HCT116 (cell line): Measurements from ENCODE around the gene DAAM2. TPM values are rescaled to one million over a fixed set of nuclear protein-coding genes. Genes with fewer than 3 reads are reported as not detected.

Experiments
- ATAC-seq: fragments of 200-7000 bp; cut with Tn5 transposase; 2 replicates; pipeline ENCODE4 v1.9.1; 2020; ENCODE audit warnings: mild to moderate bottlenecking, moderate library complexity
- BruUV-seq: library from RNA; stranded (reverse); fragments of 400-500 nt; replicated peaks from 2 replicates; lab custom pipeline; 2021; lab: Mats Ljungman, UMichigan
- CTCF ChIA-PET: fragments of 300-600 bp; sonication (Branson Sonifier 250); formaldehyde crosslinking; loops from one replicate; lab custom pipeline; 2021; ENCODE audit warnings: antibody characterized with exemption; lab: Charles Lee
- POLR2A ChIA-PET: fragments of 300-600, 350-600 bp; sonication (Branson Sonifier 250); formaldehyde crosslinking; loops from one replicate; lab custom pipeline; 2021; ENCODE audit warnings: antibody characterized with exemption; lab: Charles Lee
- RAD21 ChIA-PET, 2 experiments: fragments of 300-600 bp; sonication (Branson Sonifier 250); formaldehyde crosslinking; loops; one replicate each; lab custom pipeline; 2023; ENCODE audit warnings: low total read pairs in 2 of 2; ENCODE audit not compliant: uncharacterized antibody in 2 of 2, unreplicated experiment in 2 of 2, low non-redundant PET in 1 of 2; lab: Charles Lee
- DNase-seq: peaks from one replicate; pipeline ENCODE4 v3.0.0-alpha.2; 2010; ENCODE audit warnings: low read depth, low spot score
- H2AFZ ChIP-seq: fragments of 200-600 bp; shearing (Covaris generic), sonication (generic); 2 replicates; pipeline ENCODE4 v1.6.1; 2017; ENCODE audit warnings: low read depth, mixed run types, mixed read lengths, antibody characterized with exemption, low read length; ENCODE audit not compliant: poor library complexity, severe bottlenecking
- H3K27ac ChIP-seq: 2 replicates; pipeline ENCODE4 v1.5.1; 2012; ENCODE audit warnings: low read depth, low read length
- H3K27me3 ChIP-seq: fragments of 200-600 bp; sonication (generic); 2 replicates; pipeline ENCODE4 v1.6.1; 2016; ENCODE audit warnings: mixed run types, low read length, mixed read lengths; ENCODE audit not compliant: insufficient read depth
- H3K36me3 ChIP-seq, 2 experiments: fragments of 200-500 bp in 1 of 2; fragments of 200-600 bp in 1 of 2; sonication (Bioruptor generic) in 1 of 2; sonication (generic) in 1 of 2; 2 replicates each; pipeline versions ENCODE4 v1.5.1 to v1.6.1; 2014 to 2016; ENCODE audit warnings: low read length in 2 of 2, inconsistent platforms in 1 of 2, mixed read lengths in 1 of 2, mixed run types in 1 of 2; ENCODE audit not compliant: insufficient read depth in 2 of 2, control insufficient read depth in 1 of 2
- H3K4me1 ChIP-seq, 2 experiments: fragments of 200-600 bp in 1 of 2; sonication (generic) in 1 of 2; 2 replicates each; pipeline versions ENCODE4 v1.5.1 to v1.6.1; 2012 to 2017; ENCODE audit warnings: low read length in 2 of 2, inconsistent platforms in 1 of 2, mild to moderate bottlenecking in 1 of 2, mixed read lengths in 1 of 2, mixed run types in 1 of 2, moderate library complexity in 1 of 2; ENCODE audit not compliant: insufficient read depth in 2 of 2, control insufficient read depth in 1 of 2
- H3K4me2 ChIP-seq: fragments of 200-600 bp; sonication (generic); 2 replicates; pipeline ENCODE4 v1.6.1; 2017; ENCODE audit warnings: mixed run types, low read length, mixed read lengths
- H3K4me3 ChIP-seq, 2 experiments: fragments of 200-600 bp in 1 of 2; sonication (generic) in 1 of 2; replicated peaks in 1 of 2; 2 replicates each; pipeline ENCODE4 v1.5.1; 2011 to 2016; ENCODE audit warnings: low read length in 2 of 2, control low read depth in 1 of 2, low read depth in 1 of 2, mild to moderate bottlenecking in 1 of 2, mixed read lengths in 1 of 2, mixed run types in 1 of 2
- H3K79me2 ChIP-seq: fragments of 200-600 bp; sonication (generic); 2 replicates; pipeline ENCODE4 v1.6.1; 2017; ENCODE audit warnings: mild to moderate bottlenecking, mixed run types, low read length, moderate library complexity, mixed read lengths; ENCODE audit not compliant: insufficient read depth
- H3K9ac ChIP-seq: fragments of 200-600 bp; sonication (generic); 2 replicates; pipeline ENCODE4 v1.6.1; 2016; ENCODE audit warnings: low read length, mixed read lengths
- H3K9me2 ChIP-seq: fragments of 200-600 bp; sonication (generic), shearing (Covaris generic); 2 replicates; pipeline ENCODE4 v1.6.1; 2017; ENCODE audit warnings: mixed run types, mild to moderate bottlenecking, moderate library complexity; ENCODE audit not compliant: insufficient read depth
- H3K9me3 ChIP-seq, 2 experiments: fragments of 200-500 bp in 1 of 2; fragments of 200-600 bp in 1 of 2; sonication (Bioruptor generic) in 1 of 2; sonication (generic) in 1 of 2; 2 replicates each; pipeline ENCODE4 v1.6.1; 2014 to 2017; ENCODE audit warnings: low read length in 2 of 2, mixed read lengths in 2 of 2, inconsistent platforms in 1 of 2, low read depth in 1 of 2, mild to moderate bottlenecking in 1 of 2, mixed run types in 1 of 2, moderate library complexity in 1 of 2; ENCODE audit not compliant: control insufficient read depth in 1 of 2, insufficient read depth in 1 of 2
- H4K20me1 ChIP-seq: fragments of 200-600 bp; sonication (generic), shearing (Covaris generic); 2 replicates; pipeline ENCODE4 v1.6.1; 2017; ENCODE audit warnings: mixed run types, mild to moderate bottlenecking, moderate library complexity; ENCODE audit not compliant: insufficient read depth
- ATF3 ChIP-seq: IDR thresholded peaks from 2 replicates; pipeline ENCODE4 v1.6.1; 2012
- CBX3 ChIP-seq: IDR thresholded peaks from 2 replicates; pipeline ENCODE4 v1.6.1; 2012; ENCODE audit warnings: low read depth
- CTCF ChIP-seq, 3 experiments: fragments of 200-600 bp in 1 of 3; sonication (generic) in 1 of 3; IDR thresholded peaks in 2 of 3; conservative IDR thresholded peaks in 1 of 3; 2 replicates each; pipeline ENCODE4 v1.5.1; 2012 to 2017; ENCODE audit warnings: low read depth in 2 of 3, low read length in 2 of 3, antibody characterized with exemption in 1 of 3, borderline replicate concordance in 1 of 3, control low read depth in 1 of 3, mild to moderate bottlenecking in 1 of 3, mixed read lengths in 1 of 3, mixed run types in 1 of 3, moderate library complexity in 1 of 3; ENCODE audit not compliant: insufficient read depth in 1 of 3
- EZH2 ChIP-seq: fragments of 200-600 bp; sonication (generic); IDR thresholded peaks from 2 replicates; pipeline ENCODE4 v1.6.1; 2017; ENCODE audit warnings: antibody characterized with exemption, mixed run types
- SP1 ChIP-seq: IDR thresholded peaks from 2 replicates; pipeline ENCODE4 v1.6.1; 2012; ENCODE audit warnings: low read depth
- YY1 ChIP-seq: IDR thresholded peaks from 2 replicates; pipeline ENCODE4 v1.6.1; 2011; ENCODE audit warnings: low read length, low read depth, moderate library complexity, mild to moderate bottlenecking; ENCODE audit not compliant: insufficient replicate concordance; ENCODE audit errors: extremely low read depth
- intact Hi-C: fragments of 100-400 bp; cut with micrococcal nuclease; formaldehyde crosslinking; loops from 2 replicates; pipeline ENCODE4 v1.10.0; 2022
- total RNA-seq: library from RNA; stranded (reverse); gene quantifications from one replicate; pipeline ENCODE4 v1.2.1, GENCODE V29; 2021; ENCODE audit not compliant: unreplicated experiment

The DAAM2 gene
- total RNA-seq, 1 experiment from 2014 or later, result not detected

DNA sequence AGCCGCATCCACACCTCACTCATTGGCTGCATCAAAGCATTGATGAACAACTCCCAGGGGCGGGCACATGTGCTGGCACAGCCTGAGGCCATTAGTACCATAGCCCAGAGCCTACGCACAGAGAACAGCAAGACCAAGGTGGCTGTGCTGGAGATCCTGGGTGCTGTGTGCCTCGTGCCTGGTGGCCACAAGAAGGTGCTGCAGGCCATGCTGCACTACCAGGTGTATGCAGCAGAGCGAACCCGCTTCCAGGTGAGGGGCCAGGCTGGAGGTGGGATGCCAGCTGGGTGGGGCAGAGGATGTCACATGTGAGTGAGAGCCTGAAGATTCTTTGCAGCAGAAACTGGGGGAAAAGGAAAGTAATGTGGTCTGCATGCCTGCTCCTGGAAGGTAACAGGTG lies 75.4 kb downstream of the DAAM2 start:
- no peak overlapping the region for H3K9ac ChIP-seq

More for the DNA sequence above, 75.4 kb downstream of the DAAM2 start:
- H3K9me3 ChIP-seq, result no peaks in the 10 kb centered on the region
- no peaks in the 10 kb centered on the region for H3K79me2 ChIP-seq
- H3K9me2 ChIP-seq, result no peaks in the 10 kb centered on the region
- ChIA-PET RAD21 (no interaction called here), POLR2A (no interaction called here), CTCF (interaction anchor here (2.9 kb wide), 1 partner anchor 9 kb away, joined by 13 read pairs; no protein-coding TSS in a partner anchor)
- no peaks in the 10 kb centered on the region for H3K4me1 ChIP-seq
- BruUV-seq, result no TSS peak
- intact Hi-C loops, result loop anchor here (5.0 kb wide), 1 partner anchor 440 kb away; no protein-coding TSS in a partner anchor
- DNase-seq (no peak), ATAC-seq (peak; percentile 74)
- no peaks in the 10 kb centered on the region for H3K36me3 ChIP-seq
- no peak overlapping the region for H2AFZ ChIP-seq
- no peak overlapping the region for H3K4me2 ChIP-seq
- no peak overlapping the region for H3K4me3 ChIP-seq
- TF ChIP-seq ATF3, result no peak
- TF ChIP-seq YY1, result no peak
- TF ChIP-seq CTCF (IDR thresholded peaks at IDR 0.05 in 2 of 3, conservative IDR thresholded peaks at IDR 0.05 in 1 of 3; ENCODE audit: borderline replicate concordance in 1 of 3, insufficient read depth in 1 of 3, low read depth in 2 of 3, low read length in 2 of 3), result peak in 2 of 3 experiments; percentile 36 to 47; a peak in 4 of 6 replicates
- TF ChIP-seq EZH2, result no peak
- TF ChIP-seq CBX3, result no peak
- TF ChIP-seq SP1, result no peak
- no peak overlapping the region for H3K27ac ChIP-seq
- H4K20me1 ChIP-seq, result no peaks in the 10 kb centered on the region
- H3K27me3 ChIP-seq, result peaks cover 17% of the 10 kb centered on the region; the same call in 1 of the 2 replicates
